SH-SY5Y (cell line): ENCODE data around the gene NFATC2.

ENCODE experiments used
- GATA2 ChIP-seq: IDR thresholded peaks from 2 replicates; pipeline ENCODE4 v1.6.1; 2011; ENCODE audit warnings: mild to moderate bottlenecking, low read depth, low read length
- GATA3 ChIP-seq: IDR thresholded peaks from 2 replicates; pipeline ENCODE4 v1.6.1; 2011; ENCODE audit warnings: low read depth, mild to moderate bottlenecking, low read length, moderate library complexity

- TF ChIP-seq GATA2 (no peak), GATA3 (no peak)
Observed at GRCh38 chr20:51492167-51493092, 50.1 kb downstream of the NFATC2 start.
